Activated T-helper 17 cell treated with anti-CD3 and anti-CD28 coated beads, Interleukin-2, amount 50 U/mL, for 72 hours (primary cell): ENCODE measurements around the gene MID1. TPM values are rescaled to one million over a fixed set of nuclear protein-coding genes. Genes with fewer than 3 reads are reported as not detected.

Experiments used
- ATAC-seq: fragments of 150-1000 bp; cut with Tn5 transposase; replicated peaks from 2 replicates; pipeline ENCODE4 v1.10.0; 2021; ENCODE audit warnings: mild to moderate bottlenecking, moderate library complexity
- H3K27ac Mint-ChIP-seq: one replicate; pipeline ENCODE4 v1.8.0; 2022; ENCODE audit warnings: mixed read lengths
- H3K27me3 Mint-ChIP-seq: one replicate; pipeline ENCODE4 v1.8.0; 2022; ENCODE audit warnings: mixed read lengths
- H3K36me3 Mint-ChIP-seq: one replicate; pipeline ENCODE4 v1.8.0; 2022; ENCODE audit warnings: low read depth, mild to moderate bottlenecking, mixed read lengths
- H3K4me1 Mint-ChIP-seq: one replicate; pipeline ENCODE4 v1.8.0; 2022; ENCODE audit warnings: mixed read lengths
- H3K4me3 Mint-ChIP-seq: one replicate; pipeline ENCODE4 v1.8.0; 2022; ENCODE audit warnings: mild to moderate bottlenecking, mixed read lengths
- H3K9me3 Mint-ChIP-seq: one replicate; pipeline ENCODE4 v1.8.0; 2022; ENCODE audit warnings: mixed read lengths
- total RNA-seq, 2 donors: library from RNA; stranded (reverse); gene quantifications; one replicate each; pipeline ENCODE4 v1.2.3, GENCODE V29; 2022

The MID1 gene
- 1 to 10 TPM in 1 of 2 donors, under 1 TPM in 1; 0.30 to 1.4 TPM for total RNA-seq

- no peak within 1 kb of the TSS for H3K27ac Mint-ChIP-seq
- no peak for ATAC-seq
- H3K9me3 Mint-ChIP-seq: no peaks in the 10 kb centered on the region
- H3K4me1 Mint-ChIP-seq: no peaks in the 10 kb centered on the region
- H3K4me3 Mint-ChIP-seq: peak within 1 kb of the TSS; percentile 53
- no peaks in the 10 kb centered on the region for H3K36me3 Mint-ChIP-seq
- H3K27me3 Mint-ChIP-seq: peaks cover 19% of the 10 kb centered on the region
These were observed at the start of gene MID1 for GRCh38 chrX:10620121-10620699. MID1 (minus strand) TSS chrX:10620585; CDS start chrX:10567547, 53,038 bp downstream.

GRCh38 chrX:10667143-10667542 is 46.8 kb upstream of the MID1 start:
- no peak for ATAC-seq
- no peaks in the 10 kb centered on the region for H3K4me1 Mint-ChIP-seq
- H3K36me3 Mint-ChIP-seq: no peaks in the 10 kb centered on the region
- no peaks in the 10 kb centered on the region for H3K9me3 Mint-ChIP-seq
- no peak overlapping the region for H3K27ac Mint-ChIP-seq
- H3K27me3 Mint-ChIP-seq: no peaks in the 10 kb centered on the region
- no peak overlapping the region for H3K4me3 Mint-ChIP-seq

GRCh38 chrX:10666102-10666501 is 45.7 kb upstream of the MID1 start:
- no peaks in the 10 kb centered on the region for H3K4me1 Mint-ChIP-seq
- no peak overlapping the region for H3K4me3 Mint-ChIP-seq
- no peaks in the 10 kb centered on the region for H3K9me3 Mint-ChIP-seq
- no peak overlapping the region for H3K27ac Mint-ChIP-seq
- no peaks in the 10 kb centered on the region for H3K27me3 Mint-ChIP-seq
- no peak for ATAC-seq
- no peaks in the 10 kb centered on the region for H3K36me3 Mint-ChIP-seq

GRCh38 chrX:10665681-10666080 is 45.3 kb upstream of the MID1 start:
- Mint-ChIP-seq H3K9me3 (no peaks in the 10 kb centered on the region), H3K4me1 (no peaks in the 10 kb centered on the region), H3K4me3 (no peak overlapping the region), H3K27me3 (no peaks in the 10 kb centered on the region), H3K36me3 (no peaks in the 10 kb centered on the region), H3K27ac (no peak overlapping the region)
- ATAC-seq: no peak

- Mint-ChIP-seq H3K27ac (no peak overlapping the region), H3K9me3 (peaks cover 5% of the 10 kb centered on the region), H3K4me3 (no peak overlapping the region), H3K27me3 (no peaks in the 10 kb centered on the region), H3K36me3 (no peaks in the 10 kb centered on the region), H3K4me1 (no peaks in the 10 kb centered on the region)
- no peak for ATAC-seq
These were observed 39.8 kb upstream of the MID1 start for GRCh38 chrX:10660171-10660570.

GRCh38 chrX:10656214-10656613 is 35.8 kb upstream of the MID1 start:
- ATAC-seq: no peak

GRCh38 chrX:10654960-10655359 is 34.6 kb upstream of the MID1 start:
- Mint-ChIP-seq H3K9me3 (peaks cover 5% of the 10 kb centered on the region), H3K36me3 (no peaks in the 10 kb centered on the region), H3K4me1 (no peaks in the 10 kb centered on the region), H3K27ac (no peak overlapping the region), H3K27me3 (no peaks in the 10 kb centered on the region), H3K4me3 (no peak overlapping the region)
- ATAC-seq: no peak

More at GRCh38 chrX:10656214-10656613, 35.8 kb upstream of the MID1 start:
- H3K36me3 Mint-ChIP-seq: no peaks in the 10 kb centered on the region
- no peaks in the 10 kb centered on the region for H3K4me1 Mint-ChIP-seq
- H3K27me3 Mint-ChIP-seq: no peaks in the 10 kb centered on the region
- H3K4me3 Mint-ChIP-seq: no peak overlapping the region
- peaks cover 5% of the 10 kb centered on the region for H3K9me3 Mint-ChIP-seq
- no peak overlapping the region for H3K27ac Mint-ChIP-seq

GRCh38 chrX:10653302-10653701 is 32.9 kb upstream of the MID1 start:
- peaks cover 5% of the 10 kb centered on the region for H3K9me3 Mint-ChIP-seq
- H3K27ac Mint-ChIP-seq: no peak overlapping the region
- H3K4me3 Mint-ChIP-seq: no peak overlapping the region
- ATAC-seq: no peak
- H3K27me3 Mint-ChIP-seq: no peaks in the 10 kb centered on the region
- no peaks in the 10 kb centered on the region for H3K4me1 Mint-ChIP-seq
- no peaks in the 10 kb centered on the region for H3K36me3 Mint-ChIP-seq

GRCh38 chrX:10649265-10649664 is 28.9 kb upstream of the MID1 start:
- H3K4me1 Mint-ChIP-seq: no peaks in the 10 kb centered on the region
- no peak overlapping the region for H3K27ac Mint-ChIP-seq
- H3K27me3 Mint-ChIP-seq: no peaks in the 10 kb centered on the region
- H3K36me3 Mint-ChIP-seq: no peaks in the 10 kb centered on the region
- H3K9me3 Mint-ChIP-seq: no peaks in the 10 kb centered on the region
- ATAC-seq: no peak
- no peak overlapping the region for H3K4me3 Mint-ChIP-seq

GRCh38 chrX:10648614-10649013 is 28.2 kb upstream of the MID1 start:
- H3K36me3 Mint-ChIP-seq: no peaks in the 10 kb centered on the region
- no peak overlapping the region for H3K4me3 Mint-ChIP-seq
- no peaks in the 10 kb centered on the region for H3K4me1 Mint-ChIP-seq
- no peaks in the 10 kb centered on the region for H3K9me3 Mint-ChIP-seq
- no peak for ATAC-seq
- H3K27me3 Mint-ChIP-seq: no peaks in the 10 kb centered on the region
- no peak overlapping the region for H3K27ac Mint-ChIP-seq

- no peak for ATAC-seq
- Mint-ChIP-seq H3K36me3 (no peaks in the 10 kb centered on the region), H3K4me3 (no peak overlapping the region), H3K27ac (no peak overlapping the region), H3K4me1 (no peaks in the 10 kb centered on the region), H3K9me3 (no peaks in the 10 kb centered on the region), H3K27me3 (no peaks in the 10 kb centered on the region)
These were observed 16.5 kb upstream of the MID1 start for GRCh38 chrX:10636851-10637250.

GRCh38 chrX:10636337-10636736 is 16.0 kb upstream of the MID1 start:
- H3K36me3 Mint-ChIP-seq: no peaks in the 10 kb centered on the region
- no peaks in the 10 kb centered on the region for H3K9me3 Mint-ChIP-seq
- H3K27ac Mint-ChIP-seq: no peak overlapping the region
- H3K4me3 Mint-ChIP-seq: no peak overlapping the region
- H3K27me3 Mint-ChIP-seq: no peaks in the 10 kb centered on the region
- ATAC-seq: no peak
- no peaks in the 10 kb centered on the region for H3K4me1 Mint-ChIP-seq

GRCh38 chrX:10634392-10635161 is 14.2 kb upstream of the MID1 start:
- Mint-ChIP-seq H3K27me3 (peaks cover 3% of the 10 kb centered on the region), H3K27ac (no peak overlapping the region), H3K36me3 (no peaks in the 10 kb centered on the region), H3K4me1 (no peaks in the 10 kb centered on the region), H3K4me3 (no peak overlapping the region), H3K9me3 (no peaks in the 10 kb centered on the region)
- ATAC-seq: no peak

GRCh38 chrX:10633722-10634121 is 13.3 kb upstream of the MID1 start:
- Mint-ChIP-seq H3K27me3 (peaks cover 3% of the 10 kb centered on the region), H3K9me3 (no peaks in the 10 kb centered on the region), H3K36me3 (no peaks in the 10 kb centered on the region), H3K27ac (no peak overlapping the region), H3K4me1 (no peaks in the 10 kb centered on the region), H3K4me3 (no peak overlapping the region)
- ATAC-seq: no peak

GRCh38 chrX:10631416-10632145 is 11.2 kb upstream of the MID1 start:
- Mint-ChIP-seq H3K4me3 (no peak overlapping the region), H3K36me3 (no peaks in the 10 kb centered on the region), H3K9me3 (no peaks in the 10 kb centered on the region), H3K27ac (no peak overlapping the region), H3K27me3 (peaks cover 3% of the 10 kb centered on the region), H3K4me1 (no peaks in the 10 kb centered on the region)
- ATAC-seq: no peak
